NCI-H1048 (cell line): Measurements from ENCODE around the gene PTPRT.
A peak's percentile ranks its signal among the peaks of the same experiment; 100 is the strongest.

ENCODE experiments used
- DNase-seq: peaks from one replicate; lab custom pipeline; 2025; lab: John Stamatoyannopoulos, UW

The PTPRT gene

DNA sequence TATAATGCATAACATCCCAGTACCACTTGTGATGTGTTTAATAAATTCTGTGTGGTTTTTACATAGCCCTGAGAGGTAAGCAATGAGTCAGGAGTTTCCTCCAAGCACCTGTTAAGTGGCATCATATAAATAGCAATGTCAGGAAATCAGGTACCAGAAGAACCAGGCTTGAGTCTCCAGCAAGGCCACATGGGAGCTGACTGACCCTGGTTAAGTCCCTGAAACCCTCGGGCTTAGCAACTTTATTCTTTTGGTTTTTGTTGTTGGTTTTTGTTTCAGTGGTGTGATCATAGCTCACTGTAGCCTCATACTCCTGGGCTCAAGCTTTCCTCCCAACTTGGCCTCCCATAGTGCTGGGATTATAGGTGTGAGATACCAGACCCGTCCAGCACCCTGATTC, 70.0 kb downstream of the PTPRT start:
- DNase-seq = no peak

DNA sequence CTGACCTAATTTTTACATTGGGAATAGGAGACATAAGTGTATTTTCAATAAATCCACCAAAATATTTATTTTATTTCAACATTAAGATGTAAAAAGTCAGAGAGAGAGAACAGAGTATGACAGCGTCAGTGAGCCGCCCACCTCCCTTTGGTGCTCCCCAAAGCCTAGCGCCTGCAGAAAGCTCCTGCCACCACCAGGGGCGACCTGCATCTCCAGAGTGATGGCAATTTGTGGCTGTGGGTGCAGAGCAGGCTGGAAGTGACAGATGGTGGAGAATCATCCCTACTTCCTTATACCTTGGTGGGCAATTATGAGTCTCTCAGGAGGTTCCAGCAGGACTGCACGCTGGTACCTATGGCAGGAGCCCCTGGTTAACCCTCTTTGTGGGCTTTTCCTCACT, 87.3 kb downstream of the PTPRT start:
- DNase-seq = no peak

DNA sequence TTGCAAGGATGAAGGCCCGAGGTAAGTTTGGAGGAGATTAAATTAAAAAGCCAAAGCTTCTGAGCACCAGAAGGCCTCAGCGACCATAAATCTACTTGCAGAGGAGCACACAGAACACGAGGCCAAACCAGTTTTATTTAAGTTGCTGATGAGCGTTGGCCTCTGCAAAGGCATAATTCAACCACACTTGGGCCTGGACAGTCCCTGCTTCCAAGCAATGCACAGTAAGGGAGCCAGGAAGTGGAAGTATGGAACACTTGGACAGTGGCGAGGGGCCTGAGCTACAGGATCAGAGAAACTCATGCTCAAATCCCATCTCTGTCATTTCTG, 92.8 kb downstream of the PTPRT start:
- no peak for DNase-seq

DNA sequence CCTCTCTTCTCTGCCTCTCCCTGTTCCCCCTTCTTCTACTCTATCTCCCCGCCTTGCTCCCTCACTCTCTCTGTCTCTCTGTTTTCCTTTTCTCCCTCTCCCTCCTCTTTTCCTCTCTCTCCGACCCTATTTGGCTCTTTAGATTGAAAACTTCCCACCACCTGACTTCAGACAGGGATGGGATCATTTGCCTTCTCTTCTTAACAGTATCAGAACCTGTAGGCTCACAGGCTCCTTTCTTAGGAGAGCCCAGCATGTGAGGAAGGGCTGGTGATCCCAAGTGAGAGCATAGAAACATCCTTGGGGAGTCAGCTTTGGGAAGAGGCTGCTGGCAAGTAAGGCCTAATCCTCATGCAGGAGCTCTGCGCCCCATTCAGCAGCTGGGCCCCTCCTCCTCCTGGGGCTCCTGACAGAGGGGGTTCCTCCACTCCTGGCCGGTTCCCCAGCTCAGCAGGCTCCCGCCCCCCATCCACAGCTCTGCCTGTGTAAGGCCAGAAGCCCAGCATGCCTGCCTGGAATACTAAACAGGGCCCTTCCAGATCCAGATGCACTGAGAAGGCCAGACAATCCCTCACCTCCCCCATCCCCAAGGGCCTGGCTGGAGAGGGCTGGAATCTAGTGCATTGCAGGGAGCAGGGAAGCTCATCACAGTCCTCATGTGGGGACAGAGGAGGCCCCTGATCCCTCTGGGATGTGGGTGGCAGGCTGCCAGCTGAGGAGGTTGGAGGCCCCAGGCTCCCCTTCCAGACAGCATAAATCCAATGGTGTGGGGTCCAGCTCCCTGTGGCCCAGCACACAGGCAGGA, 93.4 kb downstream of the PTPRT start:
- DNase-seq = no peak

DNA sequence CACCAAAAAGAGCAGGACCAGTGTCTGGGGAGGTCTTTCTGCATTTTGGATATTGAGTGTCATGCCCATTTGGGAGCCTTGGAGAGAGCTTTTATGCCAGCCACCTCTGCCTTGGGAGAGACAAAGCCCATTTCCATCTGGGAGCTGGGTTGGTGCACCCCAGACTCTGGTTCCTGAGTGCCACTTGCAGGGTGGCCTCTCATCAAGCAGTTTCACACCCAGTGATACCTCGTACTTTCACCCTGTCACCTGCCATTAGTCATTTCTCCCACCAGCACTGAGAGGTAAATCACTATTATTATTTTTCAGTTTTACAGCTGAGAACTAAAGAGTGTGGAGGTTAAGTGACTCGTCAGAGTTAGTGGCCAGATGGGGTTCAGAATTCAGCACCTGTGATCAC, 94.7 kb downstream of the PTPRT start:
- no peak for DNase-seq

DNA sequence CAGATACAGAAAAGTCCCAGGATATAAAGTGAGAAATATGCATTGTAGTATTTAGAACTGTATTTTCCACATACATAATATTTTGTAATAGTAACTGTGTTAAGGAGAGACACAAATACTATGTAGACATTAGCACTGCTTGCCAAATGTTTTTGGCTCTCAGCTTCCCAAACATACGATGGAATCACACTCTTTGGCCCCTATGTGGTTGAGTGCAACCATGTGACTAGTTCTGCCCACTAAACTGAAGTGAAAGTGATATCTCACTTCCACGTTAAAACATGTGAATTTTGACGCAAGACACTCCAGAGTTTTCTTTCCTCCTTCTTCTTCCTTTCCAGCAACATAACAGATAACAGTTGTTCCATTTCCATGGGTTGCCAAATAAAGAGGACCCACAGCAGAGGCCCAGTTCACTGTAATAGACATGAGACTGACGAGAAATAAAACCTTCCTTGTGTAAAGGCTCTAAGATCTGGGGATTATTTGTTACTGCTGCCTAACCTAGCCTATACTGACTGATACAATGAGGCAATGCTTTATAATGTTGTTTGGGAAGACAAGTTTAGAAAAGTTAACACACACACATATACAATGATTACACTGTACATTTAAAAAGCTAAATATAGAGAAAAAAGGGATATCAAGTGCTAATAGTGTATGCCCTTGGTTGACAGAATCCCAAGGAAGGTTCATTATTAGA, 97.2 kb downstream of the PTPRT start:
- DNase-seq = no peak

DNA sequence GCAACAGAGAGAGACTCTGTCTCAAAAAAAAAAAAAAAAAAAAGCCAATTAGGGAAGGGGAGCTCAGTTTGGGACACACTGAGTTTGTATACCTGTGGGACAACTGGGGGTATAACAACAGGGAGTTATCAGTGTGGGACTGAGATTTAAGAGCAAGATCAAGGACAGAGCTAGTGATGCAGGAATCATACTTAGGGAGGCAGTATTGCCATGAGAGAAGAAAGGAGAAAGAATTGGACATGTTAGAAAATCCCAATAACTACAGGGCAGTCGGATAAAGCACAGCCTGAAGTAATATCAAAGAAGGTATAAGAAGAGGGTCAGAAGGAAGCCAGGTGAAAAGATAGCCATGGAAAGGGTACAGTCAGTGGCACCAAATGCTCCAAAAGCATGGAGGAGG, 121.2 kb downstream of the PTPRT start:
- DNase-seq = no peak

DNA sequence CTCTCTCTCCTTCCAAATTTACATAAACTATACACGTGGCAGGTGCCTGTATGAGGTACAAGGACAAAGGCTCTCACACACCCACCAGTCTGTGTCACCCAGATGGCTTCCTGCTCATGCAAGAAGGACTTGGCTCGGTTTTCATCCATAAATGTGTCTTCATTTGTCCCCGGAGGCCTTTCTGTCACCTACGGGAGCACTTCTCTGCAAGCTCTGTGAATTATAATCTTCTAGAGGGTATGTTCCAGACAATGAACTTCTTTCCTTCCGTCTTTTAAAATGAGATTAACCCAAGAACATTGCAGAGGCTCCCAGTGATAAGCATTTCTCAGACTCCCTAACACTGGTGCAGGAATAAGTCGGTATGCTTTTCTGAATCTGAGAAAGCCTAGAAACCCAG, 123.6 kb downstream of the PTPRT start:
- DNase-seq = no peak

DNA sequence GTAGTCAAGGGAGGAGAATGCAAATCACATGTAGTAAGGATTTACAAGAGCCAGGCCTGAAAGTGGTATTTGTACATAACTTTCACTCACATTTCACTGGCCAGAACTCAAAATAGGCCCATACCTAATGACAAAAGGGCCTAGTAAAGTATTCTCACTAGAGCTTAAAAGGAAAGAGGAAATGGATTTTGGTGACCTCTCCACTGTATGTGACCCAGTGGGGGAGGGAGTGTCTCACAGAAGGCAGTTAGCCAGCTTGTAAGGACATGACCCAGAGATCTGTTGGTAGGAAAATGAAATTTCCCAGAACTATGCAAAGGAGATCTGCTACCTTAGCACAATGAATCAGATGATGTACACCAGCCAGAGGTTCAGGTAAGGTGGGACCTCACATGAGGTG, 124.4 kb downstream of the PTPRT start:
- DNase-seq = no peak

DNA sequence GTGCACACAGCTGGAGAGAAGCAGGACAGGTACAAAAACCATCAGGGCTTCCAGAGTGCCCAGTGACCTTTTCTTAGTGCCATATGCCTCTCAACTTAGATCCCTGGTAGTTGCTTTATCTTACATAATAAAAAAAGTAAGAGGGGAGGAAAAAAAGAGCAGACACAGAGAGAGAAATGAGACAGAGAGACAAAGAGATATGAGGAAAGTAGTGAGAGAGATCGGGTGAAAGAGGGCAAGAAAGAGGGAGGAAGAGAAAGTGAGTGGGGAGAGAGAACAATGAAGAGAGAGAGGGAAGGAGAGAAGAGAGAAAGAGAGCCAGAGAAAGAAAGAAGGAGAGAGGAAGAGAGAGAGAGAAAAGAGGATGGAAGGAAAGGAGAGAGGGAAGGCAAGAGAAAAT, 131.6 kb downstream of the PTPRT start:
- no peak for DNase-seq

DNA sequence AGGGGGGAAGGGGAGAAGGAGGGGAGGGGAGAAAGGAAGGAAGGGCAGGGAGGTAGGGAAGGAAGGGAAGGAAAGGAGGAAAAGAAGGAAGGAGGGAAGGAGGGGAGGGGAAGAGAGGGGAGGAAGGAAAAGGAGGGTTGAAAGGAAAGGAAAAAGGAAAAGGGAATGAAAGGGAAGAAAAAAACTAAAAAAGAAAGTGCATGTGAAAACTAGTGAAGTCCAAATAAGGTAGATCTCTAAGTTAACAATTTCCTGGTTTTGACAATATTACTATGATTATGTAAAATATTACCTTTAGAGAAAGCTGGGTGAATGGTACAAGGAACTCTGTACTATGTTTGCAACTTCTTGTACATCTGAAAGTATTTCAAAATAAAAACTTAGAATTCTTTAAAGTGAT, 132.4 kb downstream of the PTPRT start:
- no peak for DNase-seq

DNA sequence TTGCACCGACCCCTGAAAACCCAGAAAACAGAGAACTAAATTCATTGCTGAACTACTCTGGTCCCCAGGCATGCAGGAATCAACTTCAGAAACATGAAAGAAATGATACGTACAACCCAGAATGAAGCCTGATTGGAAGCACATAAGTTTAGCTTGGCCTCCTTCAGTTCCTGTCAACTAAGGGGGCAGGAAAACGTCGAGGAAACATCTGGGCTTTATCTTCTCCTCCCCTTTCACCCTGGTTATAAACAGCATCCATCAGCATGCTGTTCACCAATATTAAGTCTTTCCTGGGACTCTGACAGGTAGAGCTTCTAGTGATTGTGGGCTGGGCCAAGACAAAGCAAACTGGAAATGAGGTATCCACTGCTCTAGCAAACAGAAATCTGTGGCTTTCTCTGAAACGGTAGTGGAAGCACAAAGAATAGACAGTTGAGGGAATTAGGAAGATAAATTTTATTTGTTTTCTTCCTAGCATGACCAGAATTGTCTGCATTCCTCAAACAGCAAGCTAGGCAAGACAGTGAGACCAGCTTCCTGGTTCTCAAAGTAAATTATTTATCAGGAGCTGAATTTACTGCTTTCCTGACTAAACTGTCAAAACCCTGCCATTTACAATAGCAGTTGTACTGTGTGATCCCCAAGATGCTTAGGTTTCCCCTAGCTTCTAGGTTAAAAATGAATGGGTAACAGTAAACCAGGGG, 134.4 kb downstream of the PTPRT start:
- no peak for DNase-seq

DNA sequence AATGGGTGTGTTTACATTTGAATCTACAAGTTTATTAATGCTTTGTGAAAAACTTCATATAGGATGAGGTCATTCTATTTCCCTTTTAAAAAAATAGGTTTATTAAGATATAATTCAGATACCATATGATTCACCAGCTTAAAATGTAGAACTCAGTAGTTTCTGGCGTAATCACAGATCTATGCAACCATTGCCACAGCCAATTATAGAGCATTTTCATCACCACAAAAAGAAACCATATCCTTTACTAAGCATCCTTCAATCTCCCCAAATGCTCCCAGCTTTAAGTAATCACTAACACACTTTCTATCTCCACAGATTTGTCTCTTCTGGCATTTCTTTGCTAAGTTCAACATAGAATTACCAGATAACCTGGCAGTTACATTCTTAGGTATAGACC, 137.2 kb downstream of the PTPRT start:
- no peak for DNase-seq

DNA sequence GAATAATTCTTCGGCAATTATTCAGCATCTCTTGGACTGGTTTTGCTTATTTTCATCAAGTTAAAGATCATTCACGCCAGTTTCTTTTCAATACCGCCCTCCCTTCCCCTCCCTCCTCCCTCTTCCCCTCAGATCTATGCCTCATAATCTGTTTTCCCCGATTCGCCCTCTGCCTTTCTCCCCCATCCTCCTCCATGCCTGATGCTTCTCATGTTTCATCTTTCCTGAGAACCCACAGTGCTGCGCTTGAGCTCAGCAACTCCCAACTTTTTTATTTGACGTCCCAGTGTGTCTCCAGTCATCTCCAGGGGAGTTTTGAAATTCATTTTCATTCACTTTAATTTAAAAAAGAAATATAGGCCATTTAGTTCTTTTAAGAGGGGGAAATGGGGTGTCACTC, 142.7 kb downstream of the PTPRT start:
- no peak for DNase-seq

DNA sequence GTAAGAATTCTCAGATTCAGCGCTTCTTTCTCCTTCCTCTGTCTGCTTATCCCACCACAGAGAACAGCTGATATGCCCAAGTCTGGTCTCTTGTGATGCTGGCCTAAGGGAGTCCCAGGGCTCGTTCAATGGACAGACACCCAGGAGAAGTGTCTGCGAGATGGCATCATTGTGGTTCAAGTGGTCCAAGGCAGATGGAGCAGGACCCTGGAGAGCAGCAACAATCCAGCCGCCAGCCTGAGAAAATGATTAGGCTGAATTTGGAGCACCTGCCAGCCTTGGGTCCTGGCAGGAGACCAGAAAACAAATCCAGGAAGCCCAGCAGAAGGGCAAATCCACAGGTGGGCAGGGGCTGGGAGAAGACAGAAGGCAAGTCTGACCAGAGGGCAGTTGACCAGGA, 145.8 kb downstream of the PTPRT start:
- DNase-seq = no peak

DNA sequence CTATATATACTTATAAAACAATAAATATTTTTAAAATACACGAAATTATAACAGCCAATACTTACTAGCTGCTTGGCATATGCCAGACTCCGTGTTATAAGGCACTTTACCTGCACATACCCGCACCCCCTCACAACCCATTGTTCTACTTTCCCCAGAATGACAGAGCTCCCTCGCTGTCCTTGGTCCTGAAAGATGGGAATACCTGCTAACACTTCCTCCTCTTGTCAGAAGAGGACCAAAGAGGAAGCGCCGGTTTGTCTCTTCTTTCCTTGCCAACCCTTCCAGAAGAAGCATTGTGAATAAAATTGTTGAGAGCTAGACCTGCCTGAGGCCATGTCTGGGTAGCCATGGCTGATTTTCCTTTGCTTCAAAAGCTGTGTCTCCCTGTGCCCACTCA, 149.3 kb downstream of the PTPRT start:
- peak; percentile 20 for DNase-seq

DNA sequence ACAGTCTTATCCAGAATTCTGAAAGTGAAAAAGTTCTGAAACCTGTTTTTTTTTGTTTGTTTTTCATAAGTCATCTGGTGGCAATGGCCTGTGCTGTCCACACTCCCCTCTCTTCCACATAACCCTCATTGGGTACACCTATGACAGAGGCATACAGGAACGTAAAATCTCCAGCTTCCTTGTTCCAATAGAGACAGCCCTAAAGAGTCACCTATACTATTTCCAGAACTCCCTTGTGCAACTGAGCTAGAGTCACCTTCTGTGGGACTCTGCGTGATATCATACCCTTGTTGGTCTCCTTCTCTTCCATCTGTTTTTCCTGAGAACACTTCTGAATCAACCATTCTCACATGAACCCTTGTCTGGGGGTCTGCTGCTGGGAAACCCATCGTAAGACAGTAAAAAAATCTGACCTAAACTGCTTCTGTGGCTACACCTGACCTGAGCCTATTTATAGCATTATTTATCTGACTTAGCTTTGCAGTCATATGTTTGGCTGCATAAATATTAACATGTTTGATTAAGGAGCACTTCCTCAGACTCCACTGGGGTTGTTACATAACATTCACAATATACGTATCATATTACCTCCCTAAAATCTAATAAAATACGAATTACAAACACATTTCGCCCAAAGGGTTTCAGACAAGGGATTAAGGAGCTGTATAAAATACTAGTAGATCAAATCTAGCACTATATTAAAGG, 151.9 kb downstream of the PTPRT start:
- DNase-seq = no peak

DNA sequence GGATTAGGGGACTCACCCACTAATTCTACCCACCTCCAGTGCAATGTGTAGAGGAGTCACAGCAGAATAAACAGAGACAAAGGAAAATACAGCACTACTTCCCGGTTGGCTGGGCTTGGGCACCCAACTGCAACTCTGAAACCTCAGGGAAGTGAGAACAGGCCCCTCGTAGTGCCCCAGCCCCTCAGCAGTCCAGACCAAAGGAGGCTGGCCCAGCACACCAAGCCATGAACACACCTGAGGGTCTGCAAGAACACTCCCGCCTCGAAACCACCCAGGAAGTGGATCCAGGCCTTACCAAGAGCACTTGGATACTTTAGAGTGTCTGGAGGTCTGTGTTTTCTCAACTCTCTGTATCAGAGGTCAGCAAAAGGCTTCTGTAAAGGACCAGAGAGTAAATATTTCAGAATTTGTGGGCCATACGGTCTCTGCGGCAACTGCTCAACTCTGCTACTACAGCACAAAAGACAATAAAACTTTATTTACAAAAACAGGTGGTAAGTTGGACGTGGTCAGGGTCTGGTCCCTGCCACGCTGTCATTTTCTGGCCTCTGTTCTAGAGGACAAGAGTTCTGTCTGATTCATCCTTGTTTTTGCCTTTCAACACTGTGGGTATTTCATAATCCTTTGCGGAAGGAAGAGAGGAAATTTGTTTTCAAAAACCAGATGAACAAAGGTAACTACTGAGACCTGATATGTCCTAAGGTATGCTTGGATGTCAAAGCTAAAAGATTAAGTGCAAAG, 154.6 kb downstream of the PTPRT start:
- DNase-seq = no peak

DNA sequence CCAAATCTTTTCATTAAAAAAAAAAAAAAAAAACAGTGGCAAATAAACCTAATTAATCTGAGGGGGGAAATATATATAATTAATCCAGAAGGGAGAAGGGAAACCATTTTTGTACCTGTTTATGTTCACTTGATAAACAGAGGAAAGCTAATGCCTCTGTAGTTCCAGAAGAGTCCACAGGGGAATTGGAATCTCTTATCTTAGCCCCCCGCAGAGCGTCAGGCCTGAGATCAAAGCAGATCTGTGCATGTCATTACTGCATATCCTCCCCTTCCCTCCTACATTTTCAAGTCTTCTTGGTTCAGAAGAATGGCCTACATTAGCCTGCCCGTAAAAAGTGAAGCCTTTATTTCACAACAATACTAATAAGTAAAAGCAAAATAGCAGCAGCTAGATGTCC, 157.2 kb downstream of the PTPRT start:
- no peak for DNase-seq

DNA sequence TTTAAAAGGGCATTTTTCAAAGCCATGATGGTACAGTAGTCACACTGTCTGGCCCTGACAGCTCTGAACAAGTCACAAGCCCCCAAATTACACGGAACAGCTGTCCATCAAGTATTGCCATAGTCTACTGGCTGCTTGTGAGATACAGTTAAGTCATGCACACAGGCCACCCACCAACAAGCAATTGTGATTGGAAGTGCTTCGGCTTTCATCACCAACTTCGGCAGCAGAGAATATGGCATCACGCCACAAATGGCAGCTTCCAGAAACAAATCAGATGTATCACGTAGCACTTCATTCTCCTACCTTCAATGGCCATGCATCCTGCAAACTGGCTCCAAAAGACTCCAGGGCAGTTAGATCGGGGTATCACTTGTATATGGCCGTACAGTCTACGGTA, 160.5 kb downstream of the PTPRT start:
- DNase-seq = no peak

DNA sequence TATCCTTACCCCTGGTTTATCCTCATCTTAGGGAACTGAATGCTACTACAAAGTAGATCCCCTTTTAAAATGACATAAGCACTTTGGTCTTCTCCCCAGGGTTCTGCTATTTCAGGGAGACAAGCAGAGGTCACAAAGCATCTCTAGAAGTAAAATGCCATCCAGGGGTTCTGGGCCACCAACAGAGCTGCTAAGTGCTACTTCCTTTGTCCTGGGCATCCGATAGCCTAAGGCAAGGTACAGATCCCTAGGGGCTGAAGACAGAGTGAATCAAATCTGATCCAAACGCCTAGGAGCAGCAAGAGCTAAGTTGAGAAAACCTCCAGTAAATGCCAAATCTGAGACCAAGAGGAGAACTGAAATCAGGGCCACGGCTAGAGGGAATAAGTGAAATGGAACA, 161.2 kb downstream of the PTPRT start:
- no peak for DNase-seq

DNA sequence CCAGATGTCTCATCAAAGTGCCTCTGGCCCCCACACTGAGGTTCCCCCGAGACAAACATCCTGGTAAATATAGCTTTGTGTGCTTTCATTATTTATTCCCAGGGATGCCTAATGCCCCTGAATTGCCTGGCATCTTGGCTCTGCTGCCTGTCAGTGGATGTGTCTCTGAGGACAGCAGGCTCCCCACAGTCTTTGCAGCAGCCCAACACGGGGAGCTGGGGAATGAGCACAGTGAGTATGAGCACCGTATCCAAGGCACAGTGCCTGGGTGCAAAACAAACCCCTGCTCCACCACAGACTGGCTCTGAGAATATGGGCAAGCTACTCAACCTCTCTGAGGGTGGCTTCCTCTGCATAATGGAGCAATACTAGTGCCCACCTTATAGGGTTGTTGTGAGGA, 165.9 kb downstream of the PTPRT start:
- no peak for DNase-seq
